Smooth muscle cell (in vitro differentiated cells): Measurements from ENCODE around the gene RPS6KB2. TPM values are rescaled to one million over a fixed set of nuclear protein-coding genes. Genes with fewer than 3 reads are reported as not detected.

Experiments
- DNase-seq: peaks from one replicate; lab custom pipeline; 2025; ENCODE audit not compliant: unreplicated experiment; lab: John Stamatoyannopoulos, UW
- H2AFZ ChIP-seq: fragments of 200-600 bp; sonication (generic); 2 replicates; pipeline ENCODE4 v1.6.0; 2016; ENCODE audit warnings: antibody characterized with exemption, low read depth, mild to moderate bottlenecking
- H3F3A ChIP-seq: fragments of 200-600 bp; sonication (generic); 2 replicates; pipeline ENCODE4 v1.6.0; 2017; ENCODE audit warnings: antibody characterized with exemption, low read depth
- H3K27ac ChIP-seq: fragments of 200-600 bp; sonication (generic); 2 replicates; pipeline ENCODE4 v1.5.1; 2016; ENCODE audit warnings: low read depth, mild to moderate bottlenecking
- H3K27me3 ChIP-seq: fragments of 200-600 bp; sonication (generic); 2 replicates; pipeline ENCODE4 v1.6.1; 2016; ENCODE audit warnings: low read depth, mild to moderate bottlenecking
- H3K36me3 ChIP-seq: fragments of 200-600 bp; sonication (generic); 2 replicates; pipeline ENCODE4 v1.5.1; 2016; ENCODE audit warnings: low read depth
- H3K4me1 ChIP-seq: fragments of 200-600 bp; sonication (generic); 2 replicates; pipeline ENCODE4 v1.5.1; 2016; ENCODE audit warnings: low read depth
- H3K4me2 ChIP-seq: fragments of 200-600 bp; sonication (generic); 2 replicates; pipeline ENCODE4 v1.6.0; 2016; ENCODE audit warnings: mild to moderate bottlenecking
- H3K4me3 ChIP-seq: fragments of 200-600 bp; sonication (generic); 2 replicates; pipeline ENCODE4 v1.5.1; 2016; ENCODE audit warnings: mild to moderate bottlenecking
- H3K79me2 ChIP-seq: fragments of 200-600 bp; sonication (generic); 2 replicates; pipeline ENCODE4 v1.6.0; 2016; ENCODE audit warnings: low read depth, mild to moderate bottlenecking
- H3K9ac ChIP-seq: fragments of 200-600 bp; sonication (generic); 2 replicates; pipeline ENCODE4 v1.6.0; 2016; ENCODE audit warnings: low read depth
- H3K9me3 ChIP-seq: fragments of 200-600 bp; sonication (generic); replicated peaks from 2 replicates; pipeline ENCODE4 v1.5.1; 2016; ENCODE audit warnings: low read depth
- H4K20me1 ChIP-seq: fragments of 200-600 bp; sonication (generic); 2 replicates; pipeline ENCODE4 v1.6.0; 2016; ENCODE audit warnings: low read depth
- WGBS: methylation state at CpG from one replicate; pipeline ENCODE4 v1.1.7; 2016; ENCODE audit warnings: low lambda C conversion rate; 5-methylcytosine and 5-hydroxymethylcytosine counted together
- polyA plus RNA-seq: library from polyadenylated mRNA; unstranded; fragments of >200 nt; fragmentation: Nextera tagmentation; extraction: Ambion mirVana; gene quantifications from 2 replicates; pipeline ENCODE4 v1.2.1, GENCODE V29; 2016
- total RNA-seq: library from RNA; depleted of rRNA; stranded (reverse); fragments of >200 nt; gene quantifications from 2 replicates; pipeline ENCODE4 v1.2.3, GENCODE V29; 2014
- TF ChIP-seq, protein P1 (sequence below): fragments of 200-600 bp; sonication (generic); IDR thresholded peaks from 2 replicates; pipeline ENCODE4 v1.5.1; 2017; ENCODE audit warnings: borderline replicate concordance, mild to moderate bottlenecking, antibody characterized with exemption; ENCODE audit not compliant: insufficient read depth, poor library complexity, severe bottlenecking

Gene RPS6KB2
- total and polyA plus RNA-seq, 2 experiments from 2014 or later, result 66.5 to 107 TPM

DNA sequence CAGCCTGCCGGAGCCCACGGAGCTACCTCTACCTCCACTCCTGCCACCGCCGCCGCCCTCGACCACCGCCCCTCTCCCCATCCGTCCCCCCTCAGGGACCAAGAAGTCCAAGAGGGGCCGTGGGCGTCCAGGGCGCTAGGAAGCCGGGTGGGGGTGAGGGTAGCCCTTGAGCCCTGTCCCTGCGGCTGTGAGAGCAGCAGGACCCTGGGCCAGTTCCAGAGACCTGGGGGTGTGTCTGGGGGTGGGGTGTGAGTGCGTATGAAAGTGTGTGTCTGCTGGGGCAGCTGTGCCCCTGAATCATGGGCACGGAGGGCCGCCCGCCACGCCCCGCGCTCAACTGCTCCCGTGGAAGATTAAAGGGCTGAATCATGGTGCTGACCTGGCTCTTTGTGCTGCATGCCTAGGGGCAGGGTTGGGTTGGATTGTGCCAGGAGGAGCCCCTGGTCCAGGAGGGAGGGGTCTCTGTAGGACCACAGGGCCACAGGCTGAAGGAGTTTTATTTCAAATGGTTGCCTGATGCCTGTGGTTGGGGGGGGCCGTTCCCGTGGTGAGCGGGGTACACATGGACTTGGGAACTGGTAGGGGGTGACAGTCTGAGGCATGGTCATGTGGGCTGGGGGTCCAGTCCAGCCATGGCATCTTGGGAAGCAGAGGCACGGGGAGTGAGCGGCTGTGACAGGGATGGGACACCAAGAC, 6.9 kb downstream of the RPS6KB2 start:
- Histone ChIP-seq H2AFZ (no peak overlapping the region), H3K9ac (no peak overlapping the region), H3K27me3 (no peaks in the 10 kb centered on the region), H3K9me3 (no peaks in the 10 kb centered on the region), H3K36me3 (no peaks in the 10 kb centered on the region), H3K27ac (no peak overlapping the region), H3K4me2 (no peak overlapping the region), H3K79me2 (peaks cover 6% of the 10 kb centered on the region), H4K20me1 (no peaks in the 10 kb centered on the region), H3F3A (no peaks in the 10 kb centered on the region), H3K4me3 (no peak overlapping the region), H3K4me1 (no peaks in the 10 kb centered on the region)
- DNase-seq, result no peak
- TF ChIP-seq, protein P1, sequence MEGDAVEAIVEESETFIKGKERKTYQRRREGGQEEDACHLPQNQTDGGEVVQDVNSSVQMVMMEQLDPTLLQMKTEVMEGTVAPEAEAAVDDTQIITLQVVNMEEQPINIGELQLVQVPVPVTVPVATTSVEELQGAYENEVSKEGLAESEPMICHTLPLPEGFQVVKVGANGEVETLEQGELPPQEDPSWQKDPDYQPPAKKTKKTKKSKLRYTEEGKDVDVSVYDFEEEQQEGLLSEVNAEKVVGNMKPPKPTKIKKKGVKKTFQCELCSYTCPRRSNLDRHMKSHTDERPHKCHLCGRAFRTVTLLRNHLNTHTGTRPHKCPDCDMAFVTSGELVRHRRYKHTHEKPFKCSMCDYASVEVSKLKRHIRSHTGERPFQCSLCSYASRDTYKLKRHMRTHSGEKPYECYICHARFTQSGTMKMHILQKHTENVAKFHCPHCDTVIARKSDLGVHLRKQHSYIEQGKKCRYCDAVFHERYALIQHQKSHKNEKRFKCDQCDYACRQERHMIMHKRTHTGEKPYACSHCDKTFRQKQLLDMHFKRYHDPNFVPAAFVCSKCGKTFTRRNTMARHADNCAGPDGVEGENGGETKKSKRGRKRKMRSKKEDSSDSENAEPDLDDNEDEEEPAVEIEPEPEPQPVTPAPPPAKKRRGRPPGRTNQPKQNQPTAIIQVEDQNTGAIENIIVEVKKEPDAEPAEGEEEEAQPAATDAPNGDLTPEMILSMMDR, result no peak
- 88% methylated on average over 16 of the region's 26 CpGs for WGBS

- Histone ChIP-seq H3K9me3 (no peaks in the 10 kb centered on the region), H3K4me2 (no peak overlapping the region), H3K9ac (no peak overlapping the region), H4K20me1 (no peaks in the 10 kb centered on the region), H3K79me2 (no peaks in the 10 kb centered on the region), H3K27ac (no peak overlapping the region), H3K4me3 (no peak overlapping the region), H2AFZ (no peak overlapping the region), H3K36me3 (no peaks in the 10 kb centered on the region), H3K4me1 (no peaks in the 10 kb centered on the region), H3F3A (no peaks in the 10 kb centered on the region), H3K27me3 (no peaks in the 10 kb centered on the region)
- TF ChIP-seq, protein P1, result no peak
- 94% methylated on average over 38 of the region's 38 CpGs for WGBS
- no peak for DNase-seq
Observed at GRCh38 chr11:67435727-67436458, 7.6 kb downstream of the RPS6KB2 start.

- no peaks in the 10 kb centered on the region for H3K4me1 ChIP-seq
- no peaks in the 10 kb centered on the region for H3K79me2 ChIP-seq
- H2AFZ ChIP-seq, result no peak overlapping the region
- no peak overlapping the region for H3K4me3 ChIP-seq
- no peak overlapping the region for H3K9ac ChIP-seq
- H4K20me1 ChIP-seq, result no peaks in the 10 kb centered on the region
- no peaks in the 10 kb centered on the region for H3K9me3 ChIP-seq
- TF ChIP-seq, protein P1, result no peak
- no peaks in the 10 kb centered on the region for H3F3A ChIP-seq
- no peak for DNase-seq
- no peak overlapping the region for H3K4me2 ChIP-seq
- no peak overlapping the region for H3K27ac ChIP-seq
- WGBS, result 64% methylated on average over 5 of the region's 6 CpGs
- H3K36me3 ChIP-seq, result no peaks in the 10 kb centered on the region
- H3K27me3 ChIP-seq, result no peaks in the 10 kb centered on the region
Observed at GRCh38 chr11:67436459-67437081, 8.3 kb downstream of the RPS6KB2 start.
